ENCODE results near the gene SLC13A3.

GRCh38 chr20:46661659-46662058 is 10.4 kb upstream of the SLC13A3 start:
- no peak for TF ChIP-seq CTCF (IDR thresholded peaks at IDR 0.05; ENCODE audit: low read length)
- no peak for TF ChIP-seq EZH2 (IDR thresholded peaks at IDR 0.05; ENCODE audit: borderline replicate concordance, low read length)

Measured in OCI-LY1 (cell line).